ENCODE measurements around the gene PEDS1. TPM values are rescaled to one million over a fixed set of nuclear protein-coding genes. Genes with fewer than 3 reads are reported as not detected.

PEDS1 gene
- total RNA-seq, 1 donor from 2014 or later: 9.5 TPM

- Histone ChIP-seq H3K36me3 (no peaks in the 10 kb centered on the region), H3K79me2 (ENCODE audit: low read depth) (no peaks in the 10 kb centered on the region), H4K20me1 (ENCODE audit: low read depth) (no peaks in the 10 kb centered on the region), H3K4me2 (no peak overlapping the region), H3K4me3 (no peak overlapping the region), H3K27me3 (no peaks in the 10 kb centered on the region), H3K9me3 (ENCODE audit: low read depth) (no peaks in the 10 kb centered on the region), H3F3A (ENCODE audit: low read depth) (peaks cover 18% of the 10 kb centered on the region), H3K9ac (no peak overlapping the region), H3K27ac (no peak overlapping the region), H3K4me1 (no peaks in the 10 kb centered on the region), H2AFZ (replicated peaks) (no peak overlapping the region)
- H3K27ac Mint-ChIP-seq: no peak overlapping the region
- H3K27me3 Mint-ChIP-seq (ENCODE audit: insufficient read depth, low read depth): peaks cover 4% of the 10 kb centered on the region
- no peak for DNase-seq (ENCODE audit: low spot score)
- no peaks in the 10 kb centered on the region for H3K9me3 Mint-ChIP-seq
- no peak for TF ChIP-seq EZH2phosphoT487 (IDR thresholded peaks at IDR 0.05)
- TF ChIP-seq CTCF (IDR thresholded peaks at IDR 0.05): no peak
- no peak for TF ChIP-seq EZH2 (IDR thresholded peaks at IDR 0.05)
- H3K4me3 Mint-ChIP-seq: no peak overlapping the region
- peaks cover 20% of the 10 kb centered on the region for H3K36me3 Mint-ChIP-seq
- H3K4me1 Mint-ChIP-seq: no peaks in the 10 kb centered on the region
These were observed 31.7 kb downstream of the PEDS1 start for GRCh38 chr20:50121858-50122271.

- no peak overlapping the region for H3K27ac ChIP-seq
- no peak overlapping the region for H2AFZ ChIP-seq (replicated peaks)
- no peaks in the 10 kb centered on the region for H3K36me3 ChIP-seq
- Mint-ChIP-seq H3K27me3 (ENCODE audit: insufficient read depth, low read depth) (peaks cover 4% of the 10 kb centered on the region), H3K4me1 (peaks cover 2% of the 10 kb centered on the region), H3K36me3 (peaks cover 20% of the 10 kb centered on the region), H3K27ac (no peak overlapping the region), H3K4me3 (peak overlapping the region; percentile 5), H3K9me3 (no peaks in the 10 kb centered on the region)
- DNase-seq (ENCODE audit: low spot score): peak; percentile 70
- peaks cover 20% of the 10 kb centered on the region for H3F3A ChIP-seq (ENCODE audit: low read depth)
- no peak overlapping the region for H3K4me2 ChIP-seq
- H3K4me3 ChIP-seq: no peak overlapping the region
- no peaks in the 10 kb centered on the region for H3K4me1 ChIP-seq
- TF ChIP-seq CTCF (IDR thresholded peaks at IDR 0.05) (peak; percentile 69), EZH2phosphoT487 (IDR thresholded peaks at IDR 0.05) (no peak)
- H3K9ac ChIP-seq: no peak overlapping the region
- no peaks in the 10 kb centered on the region for H3K9me3 ChIP-seq (ENCODE audit: low read depth)
- H3K79me2 ChIP-seq (ENCODE audit: low read depth): no peaks in the 10 kb centered on the region
- H3K27me3 ChIP-seq: no peaks in the 10 kb centered on the region
- H4K20me1 ChIP-seq (ENCODE audit: low read depth): no peaks in the 10 kb centered on the region
These were observed 32.4 kb downstream of the PEDS1 start for GRCh38 chr20:50120935-50121693.

- Mint-ChIP-seq H3K27me3 (ENCODE audit: insufficient read depth, low read depth) (no peaks in the 10 kb centered on the region), H3K4me3 (no peak overlapping the region), H3K36me3 (peaks cover 8% of the 10 kb centered on the region), H3K27ac (no peak overlapping the region), H3K9me3 (no peaks in the 10 kb centered on the region), H3K4me1 (peaks cover 24% of the 10 kb centered on the region)
- DNase-seq (ENCODE audit: low spot score): no peak
- TF ChIP-seq EZH2phosphoT487 (IDR thresholded peaks at IDR 0.05): no peak
- TF ChIP-seq CTCF (IDR thresholded peaks at IDR 0.05): no peak
- no peak for TF ChIP-seq EZH2 (IDR thresholded peaks at IDR 0.05)
- Histone ChIP-seq H3K9me3 (ENCODE audit: low read depth) (no peaks in the 10 kb centered on the region), H3K27me3 (no peaks in the 10 kb centered on the region), H2AFZ (replicated peaks) (no peak overlapping the region), H3F3A (ENCODE audit: low read depth) (peaks cover 40% of the 10 kb centered on the region), H3K4me2 (no peak overlapping the region), H3K4me3 (no peak overlapping the region), H3K36me3 (no peaks in the 10 kb centered on the region), H3K27ac (no peak overlapping the region), H3K4me1 (peaks cover 17% of the 10 kb centered on the region), H4K20me1 (ENCODE audit: low read depth) (no peaks in the 10 kb centered on the region), H3K79me2 (ENCODE audit: low read depth) (peaks cover 22% of the 10 kb centered on the region), H3K9ac (no peak overlapping the region)
These were observed 35.3 kb downstream of the PEDS1 start for GRCh38 chr20:50118203-50118602.
